PFSK-1 (cell line): ENCODE data around the gene MRAS.

ENCODE experiments used
- FOXP2 ChIP-seq: optimal IDR thresholded peaks from 2 replicates; pipeline ENCODE3; 2011; ENCODE audit warnings: borderline replicate concordance, control low read depth, inconsistent platforms; ENCODE audit not compliant: insufficient read depth; ENCODE audit errors: extremely low read length, extremely low read depth
- POLR2AphosphoS5 ChIP-seq: IDR thresholded peaks from 2 replicates; pipeline ENCODE4 v1.6.1; 2012; ENCODE audit warnings: low read depth, mild to moderate bottlenecking, control low read depth, low read length, moderate library complexity
- SIN3A ChIP-seq: IDR thresholded peaks from 2 replicates; pipeline ENCODE4 v1.6.1; 2012; ENCODE audit warnings: mild to moderate bottlenecking, low read length, moderate library complexity, borderline replicate concordance; ENCODE audit not compliant: insufficient read depth
- TAF1 ChIP-seq: IDR thresholded peaks from 2 replicates; pipeline ENCODE4 v1.6.1; 2012; ENCODE audit warnings: low read length, control low read depth, borderline replicate concordance; ENCODE audit not compliant: insufficient read depth
- TF ChIP-seq, protein P1 (sequence below), 2 experiments: IDR thresholded peaks; 2 replicates each; pipeline versions ENCODE4 v1.6.1 to v1.8.0; 2011 to 2012; ENCODE audit warnings: low read depth in 2 of 2, low read length in 2 of 2, control low read depth in 1 of 2, inconsistent platforms in 1 of 2, mild to moderate bottlenecking in 1 of 2, moderate library complexity in 1 of 2; ENCODE audit not compliant: insufficient read depth in 1 of 2

MRAS gene

DNA sequence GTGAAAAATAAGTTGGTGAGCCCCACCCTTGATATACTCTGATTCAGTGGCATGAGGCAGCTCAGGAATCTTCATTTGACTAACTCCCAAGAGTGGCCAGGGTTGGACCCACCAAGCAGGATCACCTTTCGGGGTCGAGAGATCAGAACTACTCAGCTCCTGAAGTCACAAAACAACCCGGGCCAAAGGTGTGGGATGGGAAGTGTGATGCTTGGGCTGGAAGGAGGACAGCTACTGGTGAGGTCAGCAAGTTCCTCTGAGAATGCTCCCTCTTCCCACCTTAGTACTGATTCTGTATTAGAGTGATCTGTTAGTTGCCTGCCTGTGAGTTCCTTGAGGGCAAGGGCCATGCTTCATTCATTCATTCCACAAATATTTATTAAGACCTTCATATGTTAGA lies 101.1 kb downstream of the MRAS start:
- TF ChIP-seq POLR2AphosphoS5 (no peak), SIN3A (no peak), FOXP2 (no peak), TAF1 (no peak)
- TF ChIP-seq, protein P1, sequence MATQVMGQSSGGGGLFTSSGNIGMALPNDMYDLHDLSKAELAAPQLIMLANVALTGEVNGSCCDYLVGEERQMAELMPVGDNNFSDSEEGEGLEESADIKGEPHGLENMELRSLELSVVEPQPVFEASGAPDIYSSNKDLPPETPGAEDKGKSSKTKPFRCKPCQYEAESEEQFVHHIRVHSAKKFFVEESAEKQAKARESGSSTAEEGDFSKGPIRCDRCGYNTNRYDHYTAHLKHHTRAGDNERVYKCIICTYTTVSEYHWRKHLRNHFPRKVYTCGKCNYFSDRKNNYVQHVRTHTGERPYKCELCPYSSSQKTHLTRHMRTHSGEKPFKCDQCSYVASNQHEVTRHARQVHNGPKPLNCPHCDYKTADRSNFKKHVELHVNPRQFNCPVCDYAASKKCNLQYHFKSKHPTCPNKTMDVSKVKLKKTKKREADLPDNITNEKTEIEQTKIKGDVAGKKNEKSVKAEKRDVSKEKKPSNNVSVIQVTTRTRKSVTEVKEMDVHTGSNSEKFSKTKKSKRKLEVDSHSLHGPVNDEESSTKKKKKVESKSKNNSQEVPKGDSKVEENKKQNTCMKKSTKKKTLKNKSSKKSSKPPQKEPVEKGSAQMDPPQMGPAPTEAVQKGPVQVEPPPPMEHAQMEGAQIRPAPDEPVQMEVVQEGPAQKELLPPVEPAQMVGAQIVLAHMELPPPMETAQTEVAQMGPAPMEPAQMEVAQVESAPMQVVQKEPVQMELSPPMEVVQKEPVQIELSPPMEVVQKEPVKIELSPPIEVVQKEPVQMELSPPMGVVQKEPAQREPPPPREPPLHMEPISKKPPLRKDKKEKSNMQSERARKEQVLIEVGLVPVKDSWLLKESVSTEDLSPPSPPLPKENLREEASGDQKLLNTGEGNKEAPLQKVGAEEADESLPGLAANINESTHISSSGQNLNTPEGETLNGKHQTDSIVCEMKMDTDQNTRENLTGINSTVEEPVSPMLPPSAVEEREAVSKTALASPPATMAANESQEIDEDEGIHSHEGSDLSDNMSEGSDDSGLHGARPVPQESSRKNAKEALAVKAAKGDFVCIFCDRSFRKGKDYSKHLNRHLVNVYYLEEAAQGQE (IDR thresholded peaks at IDR 0.05; ENCODE audit: insufficient read depth in 1 of 2, low read depth in 2 of 2, low read length in 2 of 2), result no peak

DNA sequence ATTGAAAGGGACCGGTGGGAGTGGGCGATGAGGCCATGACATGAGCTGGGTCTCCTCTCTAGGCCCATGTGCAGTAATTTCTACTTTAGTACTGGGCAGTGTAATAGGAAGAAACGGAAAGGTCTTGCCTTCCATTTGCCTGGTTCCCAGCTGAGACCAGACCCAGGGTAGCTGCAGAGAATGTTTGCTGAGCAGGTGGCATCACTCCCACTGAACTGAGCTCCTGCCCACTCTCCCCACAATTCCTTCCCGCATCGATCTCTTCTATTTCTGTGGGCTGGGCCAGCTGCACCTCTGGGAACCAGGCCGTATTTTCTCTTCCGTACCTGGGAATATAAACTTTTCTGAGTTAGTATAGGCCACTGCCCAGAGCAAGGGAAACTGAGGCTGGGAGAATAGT lies 101.8 kb downstream of the MRAS start:
- no peak for TF ChIP-seq TAF1
- TF ChIP-seq POLR2AphosphoS5, result no peak

DNA sequence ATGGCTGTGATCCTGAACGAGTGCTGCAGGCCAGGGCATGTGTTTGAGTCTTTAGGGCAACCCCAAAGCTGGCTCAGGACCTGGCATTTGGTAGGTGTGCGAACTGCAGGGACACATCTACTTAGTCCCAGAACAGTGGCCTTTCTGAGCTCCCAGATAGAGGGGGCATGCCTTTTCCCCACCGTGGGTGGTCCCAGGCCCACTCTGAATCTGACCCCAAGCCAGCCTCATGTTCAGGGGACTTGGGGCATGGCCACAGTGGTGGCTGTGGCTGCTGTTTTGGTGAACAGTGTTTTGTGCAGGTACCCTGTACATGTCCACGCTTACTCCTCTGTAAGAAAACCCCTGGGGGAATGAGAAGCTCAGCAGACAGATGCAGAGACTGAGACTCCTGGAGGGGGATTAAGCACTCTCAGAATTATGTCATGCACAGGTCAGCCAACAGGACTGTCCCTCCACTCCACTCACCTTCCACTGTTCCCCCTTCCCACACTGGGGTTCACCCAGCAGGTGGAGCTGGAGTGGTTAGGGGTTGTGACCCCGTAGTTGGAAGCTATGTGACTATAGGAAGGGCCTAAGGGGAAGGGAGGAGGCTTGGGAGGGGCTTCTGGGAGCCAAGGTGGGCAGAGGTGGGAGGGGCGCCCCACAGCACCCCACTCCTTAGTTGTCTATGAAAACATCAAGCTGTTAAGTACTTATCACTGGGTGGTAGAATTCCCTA lies 102.5 kb downstream of the MRAS start:
- TF ChIP-seq POLR2AphosphoS5 (no peak), SIN3A (no peak)
- TF ChIP-seq, protein P1 (IDR thresholded peaks at IDR 0.05; ENCODE audit: insufficient read depth in 1 of 2, low read depth in 2 of 2, low read length in 2 of 2), result no peak

DNA sequence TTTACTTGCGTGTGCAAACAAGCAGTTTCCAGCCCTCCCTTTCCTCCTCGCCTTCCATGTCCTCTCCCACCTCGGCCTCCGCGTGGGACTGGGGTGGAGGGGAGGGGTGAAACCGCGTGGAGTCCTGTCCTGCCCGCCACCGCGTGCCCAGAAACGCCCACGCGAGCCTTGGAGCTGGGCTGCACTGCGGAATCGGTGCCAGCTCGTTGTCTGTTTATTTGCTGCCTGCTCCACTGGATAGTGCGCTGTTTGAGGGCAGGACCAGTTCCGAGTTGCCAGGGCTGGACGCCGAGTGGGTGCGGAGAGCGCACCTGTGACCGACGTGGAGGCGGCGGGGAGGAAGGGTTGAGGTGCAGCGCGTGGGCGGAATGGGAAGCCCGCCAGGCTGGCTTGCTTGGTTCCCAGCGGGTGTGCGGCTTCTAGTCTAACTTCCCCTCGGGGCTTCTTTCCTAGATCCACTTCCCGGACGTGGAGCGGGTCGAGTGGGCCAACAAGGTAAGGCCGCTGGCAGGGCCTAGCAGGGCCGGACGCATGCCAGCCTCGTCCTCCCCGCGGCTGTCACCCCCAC lies 103.3 kb downstream of the MRAS start:
- TF ChIP-seq SIN3A (no peak), FOXP2 (no peak), TAF1 (no peak), POLR2AphosphoS5 (no peak)
- TF ChIP-seq, protein P1 (IDR thresholded peaks at IDR 0.05; ENCODE audit: insufficient read depth in 1 of 2, low read depth in 2 of 2, low read length in 2 of 2), result no peak

DNA sequence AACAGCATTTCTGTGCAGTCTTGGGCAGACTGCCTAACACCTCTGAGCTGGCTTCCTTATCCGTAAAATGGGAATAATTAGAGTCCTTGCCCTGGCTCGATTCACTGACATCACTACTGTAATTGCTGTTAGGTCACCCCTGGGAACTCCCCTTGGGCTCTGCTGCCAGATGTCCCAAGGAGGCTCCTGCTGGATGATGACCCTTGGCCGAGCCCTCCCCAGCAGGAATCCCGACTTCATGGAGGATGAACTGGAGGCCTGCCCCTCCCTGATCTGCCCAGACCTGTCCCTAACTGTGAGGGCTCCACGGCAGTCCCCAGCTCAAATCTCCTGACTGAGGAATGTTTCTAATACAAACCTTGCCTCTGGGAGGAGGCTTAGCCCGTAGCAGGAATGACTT lies 104.1 kb downstream of the MRAS start:
- TF ChIP-seq, protein P1 (IDR thresholded peaks at IDR 0.05; ENCODE audit: insufficient read depth in 1 of 2, low read depth in 2 of 2, low read length in 2 of 2), result no peak
- TF ChIP-seq POLR2AphosphoS5 (no peak), FOXP2 (no peak), SIN3A (no peak), TAF1 (no peak)
